Measurements from ENCODE around the gene SPARC. TPM values are rescaled to one million over a fixed set of nuclear protein-coding genes. Genes with fewer than 3 reads are reported as not detected.
"Not testable (repeated sequence)": the region's sequence is repeated elsewhere in the genome, so short reads cannot be mapped to it uniquely, and the experiment has no call there.

SPARC gene
- total RNA-seq, 4 donors from 2014 or later, result 341 to 2,293 (median 751) TPM

GRCh38 chr5:151683986-151684588 is 2.6 kb downstream of the SPARC start:
- intact Hi-C loops (cut with DNase I; ENCODE audit: low total_unique reads), result no loop called here
- TF ChIP-seq POLR2A (IDR thresholded peaks at IDR 0.05), result no peak
- TF ChIP-seq CTCF (IDR thresholded peaks at IDR 0.05), result no peak
- H3K4me1 ChIP-seq, result peaks cover 31 to 37% of the 10 kb centered on the region in 2 donors
- H3K27ac ChIP-seq, result peak overlapping the region; percentile 88 to 100
- peak overlapping the region; percentile 50 to 95 for H3K4me3 ChIP-seq
- H3K27me3 ChIP-seq, result no peaks in the 10 kb centered on the region
- DNase-seq, result no peak
- no peaks in the 10 kb centered on the region for H3K9me3 ChIP-seq
- H3K36me3 ChIP-seq, result no peaks in the 10 kb centered on the region

- Histone ChIP-seq H3K9me3 (no peaks in the 10 kb centered on the region), H3K27ac (peak overlapping the region; percentile 88 to 100), H3K4me3 (peak overlapping the region in 1 of 2 donors; percentile 7), H3K36me3 (no peaks in the 10 kb centered on the region), H3K27me3 (no peaks in the 10 kb centered on the region), H3K4me1 (peaks cover 36 to 38% of the 10 kb centered on the region in 2 donors)
- TF ChIP-seq CTCF (IDR thresholded peaks at IDR 0.05) (no peak), POLR2A (IDR thresholded peaks at IDR 0.05) (no peak)
- intact Hi-C loops (cut with DNase I; ENCODE audit: low total_unique reads), result no loop called here
- no peak for DNase-seq
Observed at GRCh38 chr5:151683444-151683843, 3.3 kb downstream of the SPARC start.

- peak overlapping the region in 1 of 2 donors; percentile 7 for H3K4me3 ChIP-seq
- H3K36me3 ChIP-seq, result no peaks in the 10 kb centered on the region
- no peaks in the 10 kb centered on the region for H3K27me3 ChIP-seq
- H3K9me3 ChIP-seq, result no peaks in the 10 kb centered on the region
- intact Hi-C loops (cut with DNase I; ENCODE audit: low total_unique reads), result no loop called here
- peaks cover 36 to 38% of the 10 kb centered on the region in 2 donors for H3K4me1 ChIP-seq
- TF ChIP-seq POLR2A (IDR thresholded peaks at IDR 0.05) (no peak), CTCF (IDR thresholded peaks at IDR 0.05) (no peak)
- H3K27ac ChIP-seq, result peak overlapping the region; percentile 88 to 100
- DNase-seq, result no peak
Observed at GRCh38 chr5:151682751-151683331, 3.9 kb downstream of the SPARC start.

GRCh38 chr5:151682240-151682639 is 4.5 kb downstream of the SPARC start:
- Histone ChIP-seq H3K4me1 (peaks cover 32 to 38% of the 10 kb centered on the region in 2 donors), H3K4me3 (peak overlapping the region in 1 of 2 donors; percentile 6), H3K9me3 (no peaks in the 10 kb centered on the region), H3K27ac (peak overlapping the region; percentile 88 to 100), H3K27me3 (no peaks in the 10 kb centered on the region), H3K36me3 (no peaks in the 10 kb centered on the region)
- TF ChIP-seq CTCF (IDR thresholded peaks at IDR 0.05), result no peak
- TF ChIP-seq POLR2A (IDR thresholded peaks at IDR 0.05), result no peak
- no peak for DNase-seq
- intact Hi-C loops (cut with DNase I; ENCODE audit: low total_unique reads), result no loop called here

GRCh38 chr5:151680944-151681427 is 5.7 kb downstream of the SPARC start:
- DNase-seq, result no peak
- Histone ChIP-seq H3K27ac (peak overlapping the region; percentile 88 to 100), H3K36me3 (no peaks in the 10 kb centered on the region), H3K9me3 (no peaks in the 10 kb centered on the region), H3K4me3 (no peak overlapping the region), H3K27me3 (no peaks in the 10 kb centered on the region), H3K4me1 (peaks cover 31 to 41% of the 10 kb centered on the region in 2 donors)
- TF ChIP-seq POLR2A (IDR thresholded peaks at IDR 0.05) (no peak), CTCF (IDR thresholded peaks at IDR 0.05) (no peak)
- intact Hi-C loops (cut with DNase I; ENCODE audit: low total_unique reads), result no loop called here

GRCh38 chr5:151680156-151680505 is 6.6 kb downstream of the SPARC start:
- Histone ChIP-seq H3K27ac (peak overlapping the region; percentile 88 to 100), H3K4me1 (peaks cover 31 to 49% of the 10 kb centered on the region in 2 donors)
- H3K4me3 ChIP-seq; H3K36me3 ChIP-seq; H3K27me3 ChIP-seq; DNase-seq; H3K9me3 ChIP-seq; intact Hi-C loops (cut with DNase I; ENCODE audit: low total_unique reads): not testable (repeated sequence)

Measured in uterus (tissue), 4 donors.